Tibial nerve (tissue), 4 donors: ENCODE measurements around the gene SCN8A. TPM values are rescaled to one million over a fixed set of nuclear protein-coding genes. Genes with fewer than 3 reads are reported as not detected.

Experiments
- DNase-seq, 2 donors: peaks; one replicate each; pipeline ENCODE4 v3.0.0-alpha.2; 2019; ENCODE audit warnings: low spot score in 2 of 2
- H3K27ac ChIP-seq, 4 donors: fragments of 200-600 bp; sonication (generic) in 3 of 4; one replicate each; pipeline ENCODE4 v1.5.1; 2017 to 2019; ENCODE audit warnings: mild to moderate bottlenecking in 1 of 4
- H3K27me3 ChIP-seq, 2 donors: fragments of 200-600 bp; sonication (generic) in 1 of 2; one replicate each; pipeline versions ENCODE4 v1.5.1 to v1.6.0; 2017 to 2019
- H3K36me3 ChIP-seq, 3 donors: fragments of 200-600 bp; sonication (generic); one replicate each; pipeline ENCODE4 v1.5.1; 2018 to 2019
- H3K4me1 ChIP-seq, 4 donors: fragments of 200-600 bp; sonication (generic) in 3 of 4; one replicate each; pipeline ENCODE4 v1.5.1; 2017 to 2019
- H3K4me3 ChIP-seq, 4 donors: fragments of 200-600 bp; sonication (generic) in 3 of 4; one replicate each; pipeline ENCODE4 v1.5.1; 2017 to 2019; ENCODE audit warnings: mild to moderate bottlenecking in 1 of 4, moderate library complexity in 1 of 4
- H3K9me3 ChIP-seq, 4 donors: fragments of 200-600 bp; sonication (generic) in 3 of 4; one replicate each; pipeline ENCODE4 v1.5.1; 2017 to 2019
- CTCF ChIP-seq, 5 experiments: fragments of 200-600 bp in 3 of 5; fragments of 450-650 bp in 2 of 5; sonication (generic) in 3 of 5; IDR thresholded peaks; one replicate each; pipeline ENCODE4 v1.5.1; 2016 to 2019; ENCODE audit warnings: antibody characterized with exemption in 5 of 5, mild to moderate bottlenecking in 3 of 5, moderate library complexity in 2 of 5
- EP300 ChIP-seq, 2 donors: sonication (generic); formaldehyde crosslinking; IDR thresholded peaks; one replicate each; pipeline ENCODE4 v1.6.1; 2017; ENCODE audit warnings: antibody characterized with exemption in 2 of 2, mild to moderate bottlenecking in 1 of 2
- POLR2A ChIP-seq, 2 donors: fragments of 450-650 bp; IDR thresholded peaks; one replicate each; pipeline ENCODE4 v1.6.1; 2017; ENCODE audit warnings: antibody characterized with exemption in 2 of 2, mild to moderate bottlenecking in 2 of 2, moderate library complexity in 2 of 2
- WGBS, 2 donors: methylation state at CpG; one replicate each; pipeline ENCODE4 v1.1.5; 2018; 5-methylcytosine and 5-hydroxymethylcytosine counted together
- total RNA-seq, 4 donors: library from RNA; depleted of rRNA; stranded (reverse); fragments of >200 nt; gene quantifications; one replicate each; pipeline ENCODE4 v1.1.0, GENCODE V29; 2016

The SCN8A gene
- total RNA-seq, 4 donors from 2014 or later = 0.21 to 3.3 (median 0.50) TPM

GRCh38 chr12:51777973-51778372 is 186.9 kb downstream of the SCN8A start:
- H3K36me3 ChIP-seq = peaks cover 0 to 8% (median 0%) of the 10 kb centered on the region in 3 donors
- H3K4me1 ChIP-seq = no peaks in the 10 kb centered on the region
- 95% methylated on average over 3 of the region's 3 CpGs for WGBS, 2 donors
- no peaks in the 10 kb centered on the region for H3K9me3 ChIP-seq
- no peak for TF ChIP-seq EP300 (IDR thresholded peaks at IDR 0.05)
- TF ChIP-seq CTCF (IDR thresholded peaks at IDR 0.05) = no peak
- no peak for TF ChIP-seq POLR2A (IDR thresholded peaks at IDR 0.05)
- H3K27ac ChIP-seq = no peak overlapping the region
- H3K27me3 ChIP-seq = no peaks in the 10 kb centered on the region
- H3K4me3 ChIP-seq = no peak overlapping the region
- no peak for DNase-seq

GRCh38 chr12:51779876-51780275 is 188.8 kb downstream of the SCN8A start:
- no peak for TF ChIP-seq POLR2A (IDR thresholded peaks at IDR 0.05)
- TF ChIP-seq CTCF (IDR thresholded peaks at IDR 0.05) = no peak
- no peak for TF ChIP-seq EP300 (IDR thresholded peaks at IDR 0.05)
- 58 to 61% methylated on average over 5 of the region's 5 CpGs for WGBS, 2 donors
- H3K9me3 ChIP-seq = no peaks in the 10 kb centered on the region
- no peaks in the 10 kb centered on the region for H3K36me3 ChIP-seq
- no peaks in the 10 kb centered on the region for H3K4me1 ChIP-seq
- DNase-seq = no peak
- no peak overlapping the region for H3K4me3 ChIP-seq
- no peaks in the 10 kb centered on the region for H3K27me3 ChIP-seq
- no peak overlapping the region for H3K27ac ChIP-seq

GRCh38 chr12:51784688-51785087 is 193.7 kb downstream of the SCN8A start:
- 85 to 89% methylated on average over 3 of the region's 3 CpGs for WGBS, 2 donors

GRCh38 chr12:51785906-51786305 is 194.9 kb downstream of the SCN8A start:
- peaks cover 0 to 3% (median 0%) of the 10 kb centered on the region in 4 donors for H3K4me1 ChIP-seq
- no peak overlapping the region for H3K27ac ChIP-seq
- no peaks in the 10 kb centered on the region for H3K9me3 ChIP-seq
- TF ChIP-seq POLR2A (IDR thresholded peaks at IDR 0.05) (no peak), CTCF (IDR thresholded peaks at IDR 0.05) (no peak), EP300 (IDR thresholded peaks at IDR 0.05) (no peak)
- no peak overlapping the region for H3K4me3 ChIP-seq
- no peaks in the 10 kb centered on the region for H3K27me3 ChIP-seq
- WGBS, 2 donors = 34 to 49% methylated on average over 2 of the region's 2 CpGs
- no peak for DNase-seq
- no peaks in the 10 kb centered on the region for H3K36me3 ChIP-seq

More at GRCh38 chr12:51784688-51785087, 193.7 kb downstream of the SCN8A start:
- H3K36me3 ChIP-seq = no peaks in the 10 kb centered on the region
- TF ChIP-seq POLR2A (IDR thresholded peaks at IDR 0.05) = no peak
- TF ChIP-seq EP300 (IDR thresholded peaks at IDR 0.05) = no peak
- no peak for TF ChIP-seq CTCF (IDR thresholded peaks at IDR 0.05)
- no peak overlapping the region for H3K27ac ChIP-seq
- H3K4me3 ChIP-seq = no peak overlapping the region
- H3K27me3 ChIP-seq = no peaks in the 10 kb centered on the region
- no peak for DNase-seq
- no peaks in the 10 kb centered on the region for H3K9me3 ChIP-seq
- peaks cover 0 to 3% (median 0%) of the 10 kb centered on the region in 4 donors for H3K4me1 ChIP-seq

- Histone ChIP-seq H3K36me3 (no peaks in the 10 kb centered on the region), H3K27me3 (no peaks in the 10 kb centered on the region), H3K4me1 (peaks cover 0 to 3% (median 0%) of the 10 kb centered on the region in 4 donors), H3K9me3 (no peaks in the 10 kb centered on the region), H3K27ac (no peak overlapping the region), H3K4me3 (no peak overlapping the region)
- no peak for DNase-seq
- TF ChIP-seq CTCF (IDR thresholded peaks at IDR 0.05) (no peak), POLR2A (IDR thresholded peaks at IDR 0.05) (no peak), EP300 (IDR thresholded peaks at IDR 0.05) (no peak)
- 83 to 91% methylated on average over 6 of the region's 6 CpGs for WGBS, 2 donors
Observed at GRCh38 chr12:51788876-51789275, 197.8 kb downstream of the SCN8A start.
